GM12864 (cell line): ENCODE data around the gene CALD1.

Experiments
- DNase-seq: peaks from one replicate; pipeline ENCODE4 v3.0.0-alpha.2; 2011; ENCODE audit warnings: low read depth
- H3K4me3 ChIP-seq: 2 replicates; pipeline ENCODE4 v1.5.1; 2011; ENCODE audit warnings: mild to moderate bottlenecking, low read depth, low read length, control low read depth
- TF ChIP-seq, protein P1 (sequence below): IDR thresholded peaks from 2 replicates; pipeline ENCODE4 v1.5.1; 2011; ENCODE audit warnings: low read depth, mild to moderate bottlenecking, moderate library complexity, low read length, control low read depth, inconsistent platforms; ENCODE audit errors: missing control alignments

The CALD1 gene

GRCh38 chr7:134842062-134842461 lies 62.6 kb downstream of the CALD1 start:
- H3K4me3 ChIP-seq, result no peak overlapping the region
- DNase-seq, result no peak
- TF ChIP-seq, protein P1, sequence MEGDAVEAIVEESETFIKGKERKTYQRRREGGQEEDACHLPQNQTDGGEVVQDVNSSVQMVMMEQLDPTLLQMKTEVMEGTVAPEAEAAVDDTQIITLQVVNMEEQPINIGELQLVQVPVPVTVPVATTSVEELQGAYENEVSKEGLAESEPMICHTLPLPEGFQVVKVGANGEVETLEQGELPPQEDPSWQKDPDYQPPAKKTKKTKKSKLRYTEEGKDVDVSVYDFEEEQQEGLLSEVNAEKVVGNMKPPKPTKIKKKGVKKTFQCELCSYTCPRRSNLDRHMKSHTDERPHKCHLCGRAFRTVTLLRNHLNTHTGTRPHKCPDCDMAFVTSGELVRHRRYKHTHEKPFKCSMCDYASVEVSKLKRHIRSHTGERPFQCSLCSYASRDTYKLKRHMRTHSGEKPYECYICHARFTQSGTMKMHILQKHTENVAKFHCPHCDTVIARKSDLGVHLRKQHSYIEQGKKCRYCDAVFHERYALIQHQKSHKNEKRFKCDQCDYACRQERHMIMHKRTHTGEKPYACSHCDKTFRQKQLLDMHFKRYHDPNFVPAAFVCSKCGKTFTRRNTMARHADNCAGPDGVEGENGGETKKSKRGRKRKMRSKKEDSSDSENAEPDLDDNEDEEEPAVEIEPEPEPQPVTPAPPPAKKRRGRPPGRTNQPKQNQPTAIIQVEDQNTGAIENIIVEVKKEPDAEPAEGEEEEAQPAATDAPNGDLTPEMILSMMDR, result no peak

DNA sequence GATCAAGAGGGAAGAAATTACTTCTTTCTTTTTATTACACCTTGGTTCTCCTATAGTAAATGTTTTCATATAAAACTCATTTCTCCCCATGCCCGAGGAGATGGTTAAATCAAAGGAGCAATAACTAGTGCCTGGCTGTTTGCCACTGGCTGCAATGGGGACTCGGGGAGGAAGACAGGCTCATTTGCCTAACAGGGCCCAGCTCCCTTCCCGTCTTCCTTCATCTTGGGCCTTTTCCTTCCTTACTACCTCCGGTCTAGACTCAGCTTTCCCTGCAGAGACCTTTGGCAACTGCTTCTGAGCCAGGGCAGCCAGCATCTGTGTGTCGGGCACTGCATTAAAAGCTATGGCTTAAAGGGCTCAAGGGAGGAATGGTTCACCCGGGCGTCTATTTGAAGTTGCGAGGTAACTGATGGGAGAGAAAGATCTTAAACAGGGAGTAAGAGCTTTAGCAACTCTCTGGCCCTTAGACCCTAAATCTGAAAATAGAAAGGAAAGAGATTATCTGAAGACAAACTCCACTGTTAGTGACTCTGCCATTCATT lies 63.5 kb downstream of the CALD1 start:
- DNase-seq, result no peak
- H3K4me3 ChIP-seq, result no peak overlapping the region
- TF ChIP-seq, protein P1, result no peak

DNA sequence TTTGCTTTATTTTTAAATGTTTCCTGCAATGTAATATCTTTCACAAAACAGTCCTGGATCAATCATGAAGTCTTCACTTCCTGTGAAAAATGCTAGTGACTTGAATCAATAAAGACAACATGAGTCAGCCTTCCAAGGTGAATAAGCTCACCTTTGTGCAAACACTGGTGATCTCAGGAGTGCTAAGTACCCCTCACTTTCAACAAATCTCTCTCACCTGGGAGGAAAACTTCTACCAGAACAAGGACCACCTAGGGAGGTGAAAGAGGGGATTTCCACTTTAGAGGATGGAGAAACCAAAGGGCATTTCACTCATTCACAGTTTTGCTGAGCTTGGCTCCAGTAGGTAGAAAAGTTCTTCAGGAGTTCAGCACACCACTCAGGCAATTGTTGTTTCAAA lies 64.8 kb downstream of the CALD1 start:
- no peak for DNase-seq
- TF ChIP-seq, protein P1, result no peak
- H3K4me3 ChIP-seq, result no peak overlapping the region

DNA sequence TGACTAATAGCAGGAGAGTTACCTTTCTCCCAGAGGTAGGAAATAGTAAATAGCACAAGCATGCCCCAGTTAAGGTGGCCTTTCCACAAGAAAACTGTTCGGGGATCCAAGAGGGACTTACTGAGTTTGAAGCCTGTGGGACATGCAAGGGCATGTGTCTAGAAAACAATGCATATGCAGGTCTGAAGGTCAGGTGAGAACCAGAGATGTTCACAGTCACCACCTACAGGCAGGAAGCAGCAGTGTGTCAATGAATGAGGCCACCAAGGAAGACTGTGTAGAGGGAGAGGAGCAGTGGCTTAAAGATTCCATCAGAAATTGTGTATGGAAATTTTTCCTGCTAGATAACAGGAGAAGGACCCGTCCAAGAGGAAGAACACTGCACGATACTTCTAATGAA lies 66.0 kb downstream of the CALD1 start:
- no peak for DNase-seq
- TF ChIP-seq, protein P1, result peak; percentile 72
- H3K4me3 ChIP-seq, result no peak overlapping the region

- no peak for DNase-seq
- TF ChIP-seq, protein P1, result no peak
Observed at GRCh38 chr7:134847851-134848588, 68.6 kb downstream of the CALD1 start.

DNA sequence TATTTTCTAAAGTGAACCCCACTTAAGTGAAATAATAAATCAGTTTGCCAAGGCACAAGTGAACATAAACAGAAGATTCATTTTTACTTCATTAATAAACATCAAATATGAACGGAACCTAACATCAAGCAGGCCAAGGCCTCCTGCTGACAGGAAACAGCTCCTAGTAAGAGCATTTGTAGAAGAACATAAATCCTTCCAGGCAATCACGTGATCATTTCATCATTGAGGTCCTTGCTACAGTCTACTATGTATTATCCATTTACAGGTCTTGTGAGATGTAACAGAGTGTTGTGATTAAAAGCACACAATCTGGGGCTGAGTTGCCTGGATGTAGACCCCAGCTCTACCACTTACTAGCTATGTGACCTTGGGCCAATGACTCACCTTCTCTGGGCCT lies 70.6 kb downstream of the CALD1 start:
- TF ChIP-seq, protein P1, result no peak
- DNase-seq, result no peak
- no peak overlapping the region for H3K4me3 ChIP-seq

More at GRCh38 chr7:134847851-134848588, 68.6 kb downstream of the CALD1 start:
- H3K4me3 ChIP-seq, result no peak overlapping the region

DNA sequence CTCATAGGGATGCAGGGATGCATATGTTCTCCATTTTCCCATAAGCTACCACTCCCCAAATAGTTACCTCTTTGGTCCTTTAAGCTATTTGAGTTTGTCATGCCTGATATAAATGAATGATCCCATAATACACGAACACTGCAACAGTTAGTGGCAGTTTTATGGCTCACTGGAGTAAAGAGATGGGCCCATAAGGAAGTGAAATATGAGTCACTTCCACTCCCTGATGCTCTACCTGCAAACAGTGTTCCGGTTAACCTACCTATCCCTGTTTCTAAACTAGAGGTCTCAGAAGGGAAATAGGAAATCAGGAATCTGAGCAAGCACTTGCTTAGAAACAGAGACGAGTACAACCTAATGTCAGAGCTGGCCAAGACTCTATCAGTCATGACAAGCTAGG lies 71.7 kb downstream of the CALD1 start:
- TF ChIP-seq, protein P1, result no peak
- DNase-seq, result no peak
- H3K4me3 ChIP-seq, result no peak overlapping the region
